Activated CD8-positive, alpha-beta memory T cell treated with anti-CD3 and anti-CD28 coated beads, Interleukin-2, amount 50 U/mL, for 1 hour (primary cell): Measurements from ENCODE around the gene CRTC1.
"Not testable (repeated sequence)": the region's sequence is repeated elsewhere in the genome, so short reads cannot be mapped to it uniquely, and the experiment has no call there.

Source experiments
- DNase-seq: peaks from one replicate; pipeline ENCODE4 v3.0.0-alpha.2; 2020; ENCODE audit errors: extremely low read depth

CRTC1 gene

GRCh38 chr19:18729933-18730530 is 46.6 kb downstream of the CRTC1 start:
- no peak for DNase-seq

DNA sequence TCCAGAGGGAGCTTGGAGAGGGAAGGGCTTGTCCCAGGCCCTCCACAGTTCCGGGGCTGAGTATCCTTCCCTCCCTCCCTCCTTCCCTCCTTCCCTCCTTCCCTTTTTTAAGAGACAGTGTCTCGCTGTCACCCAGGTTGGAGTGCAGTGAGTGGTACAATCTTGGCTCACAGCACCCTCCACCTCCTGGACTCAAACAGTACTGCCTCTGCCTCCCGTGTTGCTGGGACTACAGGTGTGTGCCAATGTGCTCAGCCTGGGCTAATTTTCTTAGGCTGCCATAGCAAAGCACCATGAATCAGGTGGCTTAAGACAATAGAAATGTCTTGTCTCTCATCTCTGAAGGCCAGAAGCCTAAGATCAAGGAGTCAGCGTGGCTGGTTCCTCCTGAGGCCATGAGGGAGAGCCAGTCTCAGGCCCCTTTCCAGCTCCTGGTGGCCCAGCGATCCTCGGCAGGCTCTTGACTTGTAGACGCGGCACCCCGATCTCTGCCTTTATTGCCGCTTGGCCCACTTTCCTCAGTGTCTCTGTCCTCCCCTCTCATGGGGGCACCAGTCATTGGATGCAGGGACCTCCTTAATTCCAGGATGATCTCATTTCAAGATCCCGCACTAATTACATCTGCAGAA is 47.5 kb downstream of the CRTC1 start:
- DNase-seq, result no peak

GRCh38 chr19:18731562-18732008 is 48.1 kb downstream of the CRTC1 start:
- DNase-seq, result no peak

- no peak for DNase-seq
Measured at GRCh38 chr19:18733196-18733647, 49.7 kb downstream of the CRTC1 start.

DNA sequence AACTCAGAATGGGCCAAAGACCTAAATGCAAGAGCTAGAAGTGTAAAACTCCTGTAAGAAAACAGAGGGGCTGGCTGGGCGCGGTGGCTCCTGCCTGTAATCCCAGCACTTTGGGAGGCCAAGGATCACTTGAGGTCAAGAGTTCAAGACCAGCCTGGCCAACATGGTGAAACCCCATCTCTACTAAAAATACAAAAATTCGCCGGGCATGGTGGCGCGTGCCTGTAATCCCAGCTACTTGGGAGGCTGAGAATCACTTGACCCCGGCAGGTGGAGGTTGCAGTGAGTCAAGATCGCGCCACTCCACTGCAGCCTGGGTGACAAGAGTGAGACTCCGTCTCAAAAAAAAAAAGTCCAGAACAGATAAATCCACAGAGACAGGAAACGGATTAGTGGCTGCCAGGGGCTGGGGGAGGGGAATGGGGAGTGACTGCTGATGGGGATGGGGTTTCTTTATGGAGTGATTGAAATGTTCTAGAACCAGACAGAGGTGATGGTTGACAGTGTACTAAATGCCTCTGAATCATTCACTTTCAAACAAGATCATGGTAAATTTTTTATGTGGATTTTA is 50.4 kb downstream of the CRTC1 start:
- not testable (repeated sequence) for DNase-seq

- DNase-seq, result no peak
Measured at GRCh38 chr19:18735324-18735723, 51.8 kb downstream of the CRTC1 start.

- no peak for DNase-seq
Measured at GRCh38 chr19:18735752-18736151, 52.3 kb downstream of the CRTC1 start.

- no peak for DNase-seq
Measured at GRCh38 chr19:18736415-18737336, 53.2 kb downstream of the CRTC1 start.

- DNase-seq, result no peak
Measured at GRCh38 chr19:18737337-18737953, 54.0 kb downstream of the CRTC1 start.

GRCh38 chr19:18737954-18738351 is 54.5 kb downstream of the CRTC1 start:
- DNase-seq, result no peak

DNA sequence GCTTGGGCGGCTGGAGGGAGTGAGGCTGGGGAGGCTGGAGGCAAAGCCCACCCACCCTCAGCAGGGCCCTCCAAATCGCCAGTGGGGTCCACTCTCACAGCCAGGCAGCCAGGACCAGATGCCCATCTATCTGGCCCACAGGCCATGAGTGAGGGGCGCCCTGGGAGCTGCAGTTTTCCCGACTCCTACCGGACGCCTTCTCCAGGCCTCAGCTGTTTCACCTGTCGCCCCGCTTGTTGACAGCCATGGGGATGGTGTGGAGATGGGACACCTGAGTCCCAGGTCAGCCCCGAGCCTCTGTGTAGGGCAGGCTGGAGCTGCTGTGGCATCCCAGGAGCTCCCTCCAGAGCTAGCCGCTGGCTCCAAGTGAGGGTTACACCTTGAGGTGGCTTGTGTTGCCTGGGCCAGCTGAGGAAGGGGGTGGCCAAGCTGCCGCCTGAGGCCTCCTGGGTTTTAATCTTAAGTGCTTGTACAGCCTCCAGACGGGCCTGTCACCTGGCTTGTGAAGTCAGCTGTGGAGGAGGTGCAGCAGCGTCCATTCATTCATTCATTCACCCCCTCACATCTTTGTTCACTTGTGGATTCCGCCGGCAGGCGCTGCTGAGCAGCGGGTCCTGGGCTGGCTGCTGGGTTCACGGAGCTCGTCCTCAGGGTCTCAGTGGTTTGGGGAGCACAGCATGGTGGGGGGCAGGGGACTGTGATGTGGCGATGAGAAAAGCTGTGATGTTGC is 55.6 kb downstream of the CRTC1 start:
- no peak for DNase-seq

- no peak for DNase-seq
Measured at GRCh38 chr19:18741124-18742121, 57.9 kb downstream of the CRTC1 start.

DNA sequence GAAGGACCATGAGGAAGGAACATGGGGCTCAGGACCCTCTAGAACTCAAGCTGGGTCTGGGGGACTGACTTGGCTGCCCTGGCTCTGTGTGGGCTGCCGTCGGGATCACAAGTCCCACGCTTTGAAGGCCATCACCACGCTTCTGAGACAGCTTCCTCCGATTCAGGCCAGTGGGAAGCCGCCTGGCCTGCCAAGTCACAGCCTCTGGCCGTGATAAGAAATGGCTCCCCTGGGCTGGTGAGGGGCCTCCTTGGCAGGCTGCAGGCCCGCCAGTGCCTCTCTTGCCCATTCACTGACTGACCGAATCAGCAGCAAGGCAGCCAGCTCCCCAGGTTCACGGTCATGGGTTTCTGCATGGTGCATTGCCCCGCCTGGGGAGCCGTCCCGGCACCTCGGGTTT is 58.8 kb downstream of the CRTC1 start:
- DNase-seq, result no peak

DNA sequence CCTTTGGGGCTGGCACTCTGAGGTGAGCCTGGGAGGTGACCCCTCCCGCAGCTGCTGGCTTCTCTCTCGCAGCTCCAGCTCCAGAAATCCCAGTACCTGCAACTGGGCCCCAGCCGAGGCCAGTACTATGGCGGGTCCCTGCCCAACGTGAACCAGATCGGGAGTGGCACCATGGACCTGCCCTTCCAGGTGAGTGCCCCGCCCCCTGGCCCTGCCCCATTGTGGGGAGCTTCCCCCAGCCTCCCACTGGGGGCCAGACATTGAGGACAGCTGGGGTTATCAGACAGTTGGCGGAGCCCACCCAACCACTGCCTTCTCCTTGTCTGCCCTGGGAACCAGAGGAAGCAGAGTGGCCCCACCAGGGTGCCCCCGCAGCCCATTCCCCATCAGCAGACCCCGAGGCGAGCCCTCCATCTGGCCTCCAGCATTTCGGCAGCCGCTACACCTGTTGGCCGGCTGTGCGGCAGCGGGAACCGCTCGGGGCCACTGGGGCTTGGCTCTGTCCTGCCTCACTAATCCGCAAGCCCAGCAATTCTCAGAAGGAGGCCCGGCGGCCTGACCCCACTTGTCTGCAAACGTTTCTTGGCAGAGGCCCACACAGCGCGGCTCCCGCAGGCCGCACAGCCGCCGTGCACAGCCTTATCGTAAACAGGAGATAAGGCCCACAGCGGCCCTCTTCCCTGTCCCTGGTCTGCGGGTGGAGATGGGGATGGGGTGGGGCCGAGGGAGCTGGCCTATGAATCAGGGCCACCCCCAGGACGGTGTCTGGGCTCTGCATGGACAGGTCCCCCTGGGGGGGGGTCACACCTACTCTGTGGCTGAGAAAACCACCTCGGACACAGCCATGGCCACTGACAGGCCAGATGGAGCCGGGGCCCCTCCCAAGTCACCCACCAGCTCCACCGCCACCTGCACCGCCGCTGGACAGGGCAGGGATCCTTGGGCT is 59.6 kb downstream of the CRTC1 start:
- no peak for DNase-seq

DNA sequence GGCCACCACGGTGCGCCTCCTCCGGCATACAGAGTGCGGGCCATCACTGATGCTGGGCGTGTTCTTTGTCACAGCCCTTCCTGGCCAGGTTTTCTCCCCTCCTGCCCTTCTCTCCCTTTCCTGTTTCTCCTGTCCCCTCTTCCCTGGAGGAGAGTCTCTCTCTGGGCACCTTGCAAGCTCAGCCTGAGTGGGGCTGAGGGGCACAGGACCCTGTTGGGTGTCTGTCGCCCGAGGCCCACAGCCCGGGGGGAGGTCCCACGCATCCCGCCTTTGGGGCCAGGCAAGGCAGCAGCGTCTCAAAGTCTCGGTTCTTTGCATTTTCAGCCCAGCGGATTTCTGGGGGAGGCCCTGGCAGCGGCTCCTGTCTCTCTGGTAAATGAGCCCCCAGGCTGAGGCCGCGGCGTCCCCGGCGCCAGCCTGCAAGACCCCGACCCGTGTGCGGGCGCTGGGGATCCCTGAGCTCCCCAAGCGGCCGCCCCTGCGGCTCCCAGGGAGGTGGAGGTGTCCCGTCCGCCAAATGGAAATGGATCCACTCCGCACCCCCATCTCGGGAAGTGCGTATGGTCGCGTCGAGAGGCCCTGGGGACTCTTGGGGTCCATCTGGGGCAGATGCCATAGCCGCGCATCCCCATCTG is 60.4 kb downstream of the CRTC1 start:
- DNase-seq, result no peak

GRCh38 chr19:18745012-18745735 is 61.7 kb downstream of the CRTC1 start:
- DNase-seq, result no peak

DNA sequence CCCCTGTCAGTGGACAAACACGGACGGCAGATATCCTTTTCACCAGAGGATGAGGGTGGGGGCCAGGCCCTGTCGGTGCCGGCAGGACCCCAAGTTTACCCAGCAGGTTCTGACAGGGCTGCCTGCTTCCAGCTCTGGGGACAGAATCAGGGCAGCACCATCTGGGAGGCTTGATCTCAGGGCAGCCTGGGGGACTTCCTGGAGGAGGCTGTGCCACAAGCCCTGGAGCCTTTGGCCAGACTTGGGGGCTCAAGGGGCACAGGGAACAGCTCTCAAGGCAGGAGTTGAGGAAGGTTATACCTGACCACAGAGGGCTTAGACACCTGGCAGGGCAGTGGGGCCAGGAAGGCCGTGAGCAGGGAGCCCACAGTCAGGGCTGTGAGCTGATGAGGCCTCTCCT is 62.5 kb downstream of the CRTC1 start:
- DNase-seq, result no peak
